Measurements from ENCODE around the gene SYNGR4.
"Not testable (repeated sequence)": the region's sequence is repeated elsewhere in the genome, so short reads cannot be mapped to it uniquely, and the experiment has no call there.

Gene SYNGR4

DNA sequence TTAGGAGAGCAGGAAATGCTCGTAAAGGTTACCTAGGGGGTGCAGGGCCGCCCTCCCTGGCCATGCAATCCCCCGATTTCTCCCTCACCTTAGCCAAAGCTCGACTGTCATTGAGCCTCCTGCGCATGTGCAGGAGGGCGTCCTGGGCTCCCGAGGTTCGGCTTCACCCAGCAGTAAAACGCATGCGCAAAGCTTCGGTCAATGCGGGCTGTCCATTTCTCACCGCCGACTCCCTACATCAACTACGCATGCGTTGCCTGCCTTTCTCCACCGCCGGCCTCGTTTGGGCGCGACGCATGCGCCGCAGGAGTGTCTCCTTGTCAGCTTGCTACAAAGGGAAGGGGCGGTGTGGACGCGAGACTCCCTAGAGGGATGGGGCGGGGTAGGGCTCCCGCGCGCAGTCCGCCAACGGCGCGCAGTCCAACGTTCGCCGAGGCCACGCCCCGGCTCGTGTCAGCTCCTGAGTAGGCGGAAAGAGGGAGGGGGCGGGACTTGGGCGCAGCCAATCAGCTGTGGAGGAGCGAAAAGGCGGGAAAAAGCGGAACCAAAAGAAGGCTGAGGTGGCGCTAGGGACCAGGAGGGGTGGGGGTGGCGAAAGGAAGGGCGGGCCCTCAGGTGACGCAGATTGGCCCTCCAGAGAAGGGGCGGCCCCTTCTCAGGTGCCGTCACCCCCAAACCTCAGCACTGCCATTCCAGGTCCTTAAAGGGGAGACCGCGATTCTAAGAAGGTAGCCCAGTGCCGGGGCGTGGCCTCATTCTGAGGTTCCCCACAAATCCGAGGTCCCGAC lies at the start of gene SYNGR4, which contains the start of gene TMEM143:
SYNGR4 (plus strand) TSS at position 558 of the 788 bp plus-strand sequence. CDS start 1,476 bp downstream, outside the sequence.
TMEM143 (minus strand) TSS at position 131 of the 788 bp plus-strand sequence; CDS start at position 111, 20 bp downstream.
- peaks cover 0 to 3% of the 10 kb centered on the region in 2 donors for H3K36me3 ChIP-seq (ENCODE audit: control insufficient read depth in 1 of 2, insufficient read depth in 2 of 2, low read length in 2 of 2)
- no peaks in the 10 kb centered on the region for H3K27me3 ChIP-seq (ENCODE audit: low read depth, low read length)
- peaks cover 0 to 6% of the 10 kb centered on the region in 2 donors for H3K4me1 ChIP-seq (ENCODE audit: control insufficient read depth in 1 of 2, insufficient read depth in 2 of 2, low read length in 2 of 2)
- peak within 1 kb of the TSS; percentile 97 for H3K27ac ChIP-seq (ENCODE audit: low read length)
- no peaks in the 10 kb centered on the region for H3K9me3 ChIP-seq (ENCODE audit: control insufficient read depth in 1 of 2, low read length in 2 of 2)
- H3K4me3 ChIP-seq (ENCODE audit: low read depth in 1 of 2, low read length in 2 of 2) = peak within 1 kb of the TSS; percentile 63 to 96

GRCh38 chr19:48315712-48316111 lies 48.5 kb upstream of the SYNGR4 start:
- Histone ChIP-seq H3K27ac (ENCODE audit: low read length) (no peak overlapping the region), H3K27me3 (ENCODE audit: low read depth, low read length) (no peaks in the 10 kb centered on the region), H3K9me3 (ENCODE audit: control insufficient read depth in 1 of 2, low read length in 2 of 2) (no peaks in the 10 kb centered on the region), H3K4me1 (ENCODE audit: control insufficient read depth in 1 of 2, insufficient read depth in 2 of 2, low read length in 2 of 2) (peaks cover 0 to 8% of the 10 kb centered on the region in 2 donors), H3K36me3 (ENCODE audit: control insufficient read depth in 1 of 2, insufficient read depth in 2 of 2, low read length in 2 of 2) (no peaks in the 10 kb centered on the region), H3K4me3 (ENCODE audit: low read depth in 1 of 2, low read length in 2 of 2) (no peak overlapping the region)

DNA sequence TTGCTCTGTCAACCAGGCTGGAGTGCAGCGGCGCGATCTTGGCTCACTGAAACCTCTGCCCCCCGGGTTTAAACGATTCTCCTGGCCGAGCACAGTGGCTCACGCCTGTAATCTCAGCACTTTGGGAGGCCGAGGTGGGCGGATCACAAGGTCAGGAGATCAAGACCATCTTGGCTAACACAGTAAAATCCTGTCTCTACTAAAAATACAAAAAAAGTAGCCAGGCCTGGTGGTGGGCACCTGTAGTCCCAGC lies 46.5 kb upstream of the SYNGR4 start:
- H3K9me3 ChIP-seq (ENCODE audit: control insufficient read depth in 1 of 2, low read length in 2 of 2) = not testable (repeated sequence)

GRCh38 chr19:48318286-48318987 lies 45.7 kb upstream of the SYNGR4 start:
- H3K36me3 ChIP-seq (ENCODE audit: control insufficient read depth in 1 of 2, insufficient read depth in 2 of 2, low read length in 2 of 2) = no peaks in the 10 kb centered on the region
- no peaks in the 10 kb centered on the region for H3K27me3 ChIP-seq (ENCODE audit: low read depth, low read length)
- peaks cover 0 to 21% of the 10 kb centered on the region in 2 donors for H3K4me1 ChIP-seq (ENCODE audit: control insufficient read depth in 1 of 2, insufficient read depth in 2 of 2, low read length in 2 of 2)
- no peak overlapping the region for H3K27ac ChIP-seq (ENCODE audit: low read length)
- no peaks in the 10 kb centered on the region for H3K9me3 ChIP-seq (ENCODE audit: control insufficient read depth in 1 of 2, low read length in 2 of 2)
- H3K4me3 ChIP-seq (ENCODE audit: low read depth in 1 of 2, low read length in 2 of 2) = no peak overlapping the region

More for the DNA sequence above, 46.5 kb upstream of the SYNGR4 start:
- not testable (repeated sequence) for H3K36me3 ChIP-seq (ENCODE audit: control insufficient read depth in 1 of 2, insufficient read depth in 2 of 2, low read length in 2 of 2); H3K27ac ChIP-seq (ENCODE audit: low read length); H3K4me3 ChIP-seq (ENCODE audit: low read depth in 1 of 2, low read length in 2 of 2); H3K27me3 ChIP-seq (ENCODE audit: low read depth, low read length)
- peaks cover 0 to 21% of the 10 kb centered on the region in 2 donors for H3K4me1 ChIP-seq (ENCODE audit: control insufficient read depth in 1 of 2, insufficient read depth in 2 of 2, low read length in 2 of 2)

GRCh38 chr19:48319647-48320541 lies 44.3 kb upstream of the SYNGR4 start:
- H3K27ac ChIP-seq (ENCODE audit: low read length) = no peak overlapping the region
- H3K4me3 ChIP-seq (ENCODE audit: low read depth in 1 of 2, low read length in 2 of 2) = no peak overlapping the region
- peaks cover 0 to 21% of the 10 kb centered on the region in 2 donors for H3K4me1 ChIP-seq (ENCODE audit: control insufficient read depth in 1 of 2, insufficient read depth in 2 of 2, low read length in 2 of 2)

DNA sequence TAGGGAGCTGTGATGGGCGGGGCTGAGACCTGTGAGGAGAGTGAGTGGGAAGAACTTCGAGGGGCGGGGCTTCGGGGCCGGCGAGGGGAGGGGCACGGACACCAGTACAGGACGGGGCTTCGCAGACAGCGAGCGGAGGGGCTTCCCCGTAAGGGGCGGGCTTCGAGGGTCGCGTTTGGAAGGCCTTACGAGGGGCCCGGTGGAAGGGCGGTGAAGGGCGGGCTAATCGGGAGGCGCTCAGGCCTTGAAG lies 42.9 kb upstream of the SYNGR4 start:
- no peaks in the 10 kb centered on the region for H3K9me3 ChIP-seq (ENCODE audit: control insufficient read depth in 1 of 2, low read length in 2 of 2)
- H3K27me3 ChIP-seq (ENCODE audit: low read depth, low read length) = no peaks in the 10 kb centered on the region
- H3K27ac ChIP-seq (ENCODE audit: low read length) = peak overlapping the region; percentile 92
- H3K4me1 ChIP-seq (ENCODE audit: control insufficient read depth in 1 of 2, insufficient read depth in 2 of 2, low read length in 2 of 2) = peaks cover 0 to 24% of the 10 kb centered on the region in 2 donors
- peak overlapping the region; percentile 65 to 67 for H3K4me3 ChIP-seq (ENCODE audit: low read depth in 1 of 2, low read length in 2 of 2)
- H3K36me3 ChIP-seq (ENCODE audit: control insufficient read depth in 1 of 2, insufficient read depth in 2 of 2, low read length in 2 of 2) = no peaks in the 10 kb centered on the region

More at GRCh38 chr19:48319647-48320541, 44.3 kb upstream of the SYNGR4 start:
- Histone ChIP-seq H3K27me3 (ENCODE audit: low read depth, low read length) (no peaks in the 10 kb centered on the region), H3K36me3 (ENCODE audit: control insufficient read depth in 1 of 2, insufficient read depth in 2 of 2, low read length in 2 of 2) (no peaks in the 10 kb centered on the region), H3K9me3 (ENCODE audit: control insufficient read depth in 1 of 2, low read length in 2 of 2) (no peaks in the 10 kb centered on the region)

GRCh38 chr19:48321622-48322591 lies 42.3 kb upstream of the SYNGR4 start:
- Histone ChIP-seq H3K27ac (ENCODE audit: low read length) (peak overlapping the region; percentile 97), H3K4me1 (ENCODE audit: control insufficient read depth in 1 of 2, insufficient read depth in 2 of 2, low read length in 2 of 2) (peaks cover 0 to 28% of the 10 kb centered on the region in 2 donors), H3K27me3 (ENCODE audit: low read depth, low read length) (no peaks in the 10 kb centered on the region), H3K36me3 (ENCODE audit: control insufficient read depth in 1 of 2, insufficient read depth in 2 of 2, low read length in 2 of 2) (no peaks in the 10 kb centered on the region), H3K4me3 (ENCODE audit: low read depth in 1 of 2, low read length in 2 of 2) (peak overlapping the region; percentile 65 to 67), H3K9me3 (ENCODE audit: control insufficient read depth in 1 of 2, low read length in 2 of 2) (no peaks in the 10 kb centered on the region)

DNA sequence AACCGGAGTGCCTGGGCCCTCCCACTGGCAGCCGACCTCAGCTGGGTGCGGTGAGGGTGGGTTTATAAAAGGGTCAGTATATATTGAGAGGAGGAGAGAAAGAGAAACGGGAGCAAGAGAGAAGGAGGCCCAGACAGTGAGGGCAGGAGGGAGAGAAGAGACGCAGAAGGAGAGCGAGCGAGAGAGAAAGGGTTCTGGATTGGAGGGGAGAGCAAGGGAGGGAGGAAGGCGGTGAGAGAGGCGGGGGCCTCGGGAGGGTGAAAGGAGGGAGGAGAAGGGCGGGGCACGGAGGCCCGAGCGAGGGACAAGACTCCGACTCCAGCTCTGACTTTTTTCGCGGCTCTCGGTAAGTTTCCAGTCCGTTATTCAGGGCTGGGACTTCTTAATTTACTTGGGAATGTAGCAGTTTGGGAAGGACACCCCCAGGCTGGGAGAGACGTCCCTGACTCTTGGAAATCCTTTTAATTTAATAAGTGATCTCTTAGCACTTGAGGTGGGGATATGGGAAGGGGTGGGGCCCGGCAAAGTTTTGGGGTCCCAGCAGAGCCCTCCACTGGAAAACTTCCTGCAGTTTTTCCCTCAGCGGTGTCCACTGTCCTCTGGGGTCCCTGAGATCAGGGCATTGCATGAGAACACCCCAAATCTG lies 38.8 kb upstream of the SYNGR4 start, which contains the start of gene EMP3:
EMP3 (plus strand) TSS at position 288 of the 646 bp plus-strand sequence. CDS start 1,293 bp downstream, outside the sequence.
- Histone ChIP-seq H3K36me3 (ENCODE audit: control insufficient read depth in 1 of 2, insufficient read depth in 2 of 2, low read length in 2 of 2) (peaks cover 3 to 14% of the 10 kb centered on the region in 2 donors), H3K4me1 (ENCODE audit: control insufficient read depth in 1 of 2, insufficient read depth in 2 of 2, low read length in 2 of 2) (peaks cover 12 to 50% of the 10 kb centered on the region in 2 donors), H3K27ac (ENCODE audit: low read length) (peak within 1 kb of the TSS; percentile 95), H3K9me3 (ENCODE audit: control insufficient read depth in 1 of 2, low read length in 2 of 2) (no peaks in the 10 kb centered on the region), H3K4me3 (ENCODE audit: low read depth in 1 of 2, low read length in 2 of 2) (peak within 1 kb of the TSS; percentile 58 to 80), H3K27me3 (ENCODE audit: low read depth, low read length) (no peaks in the 10 kb centered on the region)

- Histone ChIP-seq H3K9me3 (ENCODE audit: control insufficient read depth in 1 of 2, low read length in 2 of 2) (no peaks in the 10 kb centered on the region), H3K27ac (ENCODE audit: low read length) (peak overlapping the region; percentile 54), H3K27me3 (ENCODE audit: low read depth, low read length) (no peaks in the 10 kb centered on the region), H3K4me1 (ENCODE audit: control insufficient read depth in 1 of 2, insufficient read depth in 2 of 2, low read length in 2 of 2) (peaks cover 26 to 63% of the 10 kb centered on the region in 2 donors), H3K4me3 (ENCODE audit: low read depth in 1 of 2, low read length in 2 of 2) (peak overlapping the region in 1 of 2 donors; percentile 37), H3K36me3 (ENCODE audit: control insufficient read depth in 1 of 2, insufficient read depth in 2 of 2, low read length in 2 of 2) (peaks cover 3 to 18% of the 10 kb centered on the region in 2 donors)
Measured at GRCh38 chr19:48329167-48329891, 34.8 kb upstream of the SYNGR4 start.

Measured in muscle layer of duodenum (tissue), 2 donors.